Right kidney (tissue), 1 donor: ENCODE results near the gene OPRL1.
"Not testable (repeated sequence)": the region's sequence is repeated elsewhere in the genome, so short reads cannot be mapped to it uniquely, and the experiment has no call there.

Source experiments
- DNase-seq: peaks from one replicate; pipeline ENCODE4 v3.0.0-alpha.2; 2016

Gene OPRL1

DNA sequence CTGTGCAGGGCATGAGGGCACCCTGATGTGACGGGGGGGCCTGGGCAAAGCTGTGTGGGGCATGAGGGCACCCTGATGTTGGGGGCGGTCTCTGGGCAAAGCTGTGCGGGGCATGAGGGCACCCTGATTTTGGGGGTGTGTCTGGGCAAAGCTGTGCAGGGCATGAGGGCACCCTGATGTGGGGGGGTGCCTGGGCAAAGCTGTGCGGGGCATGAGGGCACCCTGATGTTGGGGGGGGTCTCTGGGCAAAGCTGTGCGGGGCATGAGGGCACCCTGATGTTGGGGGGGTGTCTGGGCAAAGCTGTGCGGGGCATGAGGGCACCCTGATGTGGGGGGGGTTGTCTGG is 37.5 kb downstream of the OPRL1 start:
- DNase-seq = not testable (repeated sequence)

DNA sequence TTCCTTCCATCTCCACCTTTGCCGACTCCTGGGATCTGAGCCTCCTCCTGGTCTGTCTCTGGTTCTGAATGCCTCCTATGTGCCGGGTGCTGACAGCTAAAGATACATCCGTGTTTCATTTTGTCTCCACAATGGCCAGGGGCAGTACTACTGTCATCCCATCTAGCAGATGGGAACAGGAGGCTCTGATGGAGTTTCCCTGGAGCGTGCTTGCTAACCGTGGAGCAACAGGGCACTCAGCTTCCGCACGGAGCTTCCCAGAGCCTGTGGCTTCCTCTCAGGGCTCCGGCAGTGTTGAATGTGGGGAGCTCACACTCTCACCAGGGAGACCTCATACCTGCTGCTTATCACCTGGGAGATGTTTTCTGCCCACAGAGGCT is 39.4 kb downstream of the OPRL1 start:
- DNase-seq = no peak

DNA sequence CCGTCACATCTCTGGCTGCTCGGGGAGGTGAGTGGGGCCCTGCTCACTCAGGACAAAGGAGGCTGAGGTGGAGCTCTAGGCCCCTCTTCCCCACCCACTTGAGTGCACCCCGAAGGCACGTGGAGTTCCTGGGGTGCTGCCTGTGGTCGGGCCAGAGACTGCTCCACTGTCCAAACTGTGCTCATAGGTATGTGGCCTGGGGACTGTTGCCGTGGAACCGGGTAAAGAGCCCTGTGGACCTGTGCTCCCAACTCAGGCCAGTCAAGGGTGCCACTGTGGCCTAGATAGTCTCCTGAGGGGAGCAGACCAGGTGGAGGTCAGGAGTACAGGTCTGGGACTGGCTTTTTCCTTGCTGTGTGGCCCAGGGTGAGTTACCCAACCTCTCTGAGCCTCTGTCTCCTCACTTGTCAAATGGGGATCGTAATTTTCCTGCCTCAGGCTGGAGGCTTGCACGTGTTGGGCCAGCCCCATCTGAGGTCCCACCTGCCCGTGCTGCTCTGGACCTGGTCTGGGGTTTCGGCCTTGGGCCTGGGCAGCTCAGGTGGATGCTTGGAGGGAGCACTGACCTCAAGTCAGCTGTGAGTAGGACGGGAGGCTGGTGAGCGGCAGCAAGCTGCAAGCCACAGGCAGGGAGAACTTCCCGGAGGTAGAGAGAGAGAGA is 39.9 kb downstream of the OPRL1 start:
- DNase-seq = peak; percentile 39

DNA sequence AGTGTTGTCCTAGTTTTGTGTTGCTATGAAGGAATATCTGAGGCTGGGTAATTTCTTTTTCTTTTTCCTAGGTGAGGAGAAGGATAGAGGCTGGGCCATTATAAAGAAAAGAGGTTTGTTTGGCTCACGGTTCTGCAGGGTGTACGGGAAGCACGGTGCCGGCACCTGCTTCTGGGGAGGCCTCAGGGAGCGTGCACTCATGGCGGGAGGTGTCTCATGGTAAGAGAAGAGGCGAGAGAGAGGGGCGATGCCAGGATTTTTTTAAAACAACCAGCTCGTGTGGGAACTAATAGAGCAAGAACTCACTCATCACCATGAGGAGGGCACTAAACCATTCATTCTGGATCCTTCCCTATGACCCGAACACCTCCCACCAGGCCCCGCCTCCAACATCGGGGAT is 41.7 kb downstream of the OPRL1 start:
- no peak for DNase-seq

DNA sequence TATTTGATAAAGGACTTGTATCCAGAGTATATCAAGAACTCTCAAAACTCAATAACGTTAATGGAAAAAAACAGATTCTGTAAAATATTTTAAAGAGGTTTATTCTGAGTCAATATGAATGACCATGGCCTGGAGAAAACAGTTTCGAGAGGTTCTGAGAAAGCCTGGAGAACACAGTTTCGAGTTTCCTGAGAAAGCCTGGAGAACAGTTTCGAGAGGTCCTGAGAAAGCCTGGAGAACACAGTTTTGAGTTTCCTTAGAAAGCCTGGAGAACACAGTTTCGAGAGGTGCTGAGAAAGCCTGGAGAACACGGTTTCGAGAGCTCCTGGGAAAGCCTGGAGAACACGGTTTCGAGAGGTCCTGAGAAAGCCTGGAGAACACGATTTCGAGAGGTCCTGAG is 43.0 kb downstream of the OPRL1 start:
- DNase-seq = not testable (repeated sequence)

DNA sequence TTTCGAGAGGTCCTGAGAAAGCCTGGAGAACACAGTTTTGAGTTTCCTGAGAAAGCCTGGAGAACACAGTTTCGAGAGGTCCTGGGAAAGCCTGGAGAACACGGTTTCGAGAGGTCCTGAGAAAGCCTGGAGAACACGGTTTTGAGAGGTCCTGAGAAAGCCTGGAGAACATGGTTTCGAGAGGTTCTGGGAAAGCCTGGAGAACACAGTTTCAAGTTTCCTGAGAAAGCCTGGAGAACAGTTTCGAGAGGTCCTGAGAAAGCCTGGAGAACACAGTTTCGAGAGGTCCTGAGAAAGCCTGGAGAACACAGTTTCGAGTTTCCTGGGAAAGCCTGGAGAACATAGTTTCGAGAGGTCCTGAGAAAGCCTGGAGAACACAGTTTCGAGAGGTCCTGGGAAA is 43.6 kb downstream of the OPRL1 start:
- not testable (repeated sequence) for DNase-seq

DNA sequence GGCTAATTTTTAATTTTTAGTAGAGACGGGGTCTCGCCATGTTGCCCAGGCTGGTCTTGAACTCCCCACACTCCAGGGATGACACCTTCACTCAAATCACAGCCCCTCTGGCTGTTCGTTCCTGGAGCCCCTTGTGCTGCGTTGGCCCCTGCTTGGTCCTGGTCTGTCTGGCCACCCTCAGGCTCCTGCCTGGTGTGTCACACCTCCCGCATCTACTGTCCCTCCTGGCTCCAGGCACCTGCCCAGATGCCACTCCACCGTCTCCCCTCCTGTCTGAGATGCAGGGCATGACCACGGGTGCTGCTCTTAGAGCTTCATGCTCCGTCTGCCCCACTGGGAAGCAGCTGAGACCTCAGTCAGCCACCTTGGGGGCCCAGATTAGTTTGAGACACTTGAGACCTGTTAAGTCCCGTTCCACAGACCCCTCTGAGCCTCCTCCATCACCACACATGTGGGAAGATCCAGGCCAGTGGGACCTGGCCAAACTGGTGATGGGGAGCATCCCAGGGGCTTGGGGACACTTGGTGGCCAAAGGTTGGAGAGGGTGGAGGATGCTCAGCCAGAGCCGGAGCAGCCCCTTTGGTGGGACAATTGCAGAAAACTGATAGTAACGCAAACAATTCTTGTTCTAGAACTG is 49.4 kb downstream of the OPRL1 start:
- DNase-seq = no peak

DNA sequence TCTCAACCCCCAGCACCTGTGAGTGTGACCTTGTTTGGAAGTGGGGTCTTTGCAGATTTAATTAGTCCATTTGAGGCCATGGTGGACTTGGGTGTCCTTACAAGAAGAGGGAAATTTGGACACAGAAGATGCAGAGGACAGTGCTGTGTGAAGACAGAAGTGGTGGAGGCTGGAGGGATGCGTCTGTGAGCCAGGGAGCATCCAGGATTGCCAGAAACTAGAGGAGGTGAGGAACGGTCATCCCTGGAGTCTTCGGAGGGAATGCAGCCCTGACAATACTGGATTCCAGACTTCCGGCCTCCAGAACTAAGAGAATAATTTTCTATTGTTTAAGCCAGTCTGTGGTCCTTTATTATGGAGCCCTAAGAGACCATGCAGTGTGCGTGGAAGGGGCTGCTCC is 50.4 kb downstream of the OPRL1 start:
- DNase-seq = no peak

DNA sequence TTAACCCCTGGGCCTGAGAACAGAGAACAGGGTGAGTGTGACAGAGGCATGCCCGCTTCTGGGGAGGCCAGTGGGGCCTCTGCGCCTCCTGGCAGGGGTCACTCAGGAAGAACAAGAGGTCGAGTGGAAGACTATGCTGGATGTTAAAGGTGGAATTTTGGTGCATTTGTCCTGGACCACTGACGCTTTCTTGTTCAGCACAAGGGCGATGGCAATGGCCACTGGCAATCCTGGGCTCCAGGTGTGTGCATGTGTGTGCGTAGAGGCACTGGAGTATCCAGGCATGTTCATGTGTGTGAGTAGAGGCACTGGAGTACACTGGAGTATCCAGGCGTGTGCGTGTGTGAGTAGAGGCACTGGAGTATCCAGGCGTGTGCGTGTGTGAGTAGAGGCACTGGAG is 51.0 kb downstream of the OPRL1 start:
- no peak for DNase-seq

DNA sequence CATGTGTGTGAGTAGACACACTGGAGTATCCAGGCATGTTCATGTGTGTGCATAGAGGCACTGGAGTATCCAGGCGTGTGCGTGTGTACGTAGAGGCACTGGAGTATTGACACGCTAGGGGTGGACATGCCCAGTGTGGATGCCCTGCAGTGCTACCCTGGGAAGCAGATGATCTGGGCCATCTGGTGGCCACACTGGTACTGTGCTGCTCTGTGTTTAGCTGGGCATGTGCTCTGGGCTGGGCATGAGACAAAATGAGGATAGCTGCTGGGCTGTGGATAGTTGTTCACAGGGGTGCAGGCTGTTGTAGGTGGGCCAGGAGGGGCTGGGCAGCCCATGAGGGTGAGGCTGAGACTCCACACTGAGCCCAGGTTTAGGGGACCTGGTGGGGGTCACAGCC is 51.5 kb downstream of the OPRL1 start:
- no peak for DNase-seq

DNA sequence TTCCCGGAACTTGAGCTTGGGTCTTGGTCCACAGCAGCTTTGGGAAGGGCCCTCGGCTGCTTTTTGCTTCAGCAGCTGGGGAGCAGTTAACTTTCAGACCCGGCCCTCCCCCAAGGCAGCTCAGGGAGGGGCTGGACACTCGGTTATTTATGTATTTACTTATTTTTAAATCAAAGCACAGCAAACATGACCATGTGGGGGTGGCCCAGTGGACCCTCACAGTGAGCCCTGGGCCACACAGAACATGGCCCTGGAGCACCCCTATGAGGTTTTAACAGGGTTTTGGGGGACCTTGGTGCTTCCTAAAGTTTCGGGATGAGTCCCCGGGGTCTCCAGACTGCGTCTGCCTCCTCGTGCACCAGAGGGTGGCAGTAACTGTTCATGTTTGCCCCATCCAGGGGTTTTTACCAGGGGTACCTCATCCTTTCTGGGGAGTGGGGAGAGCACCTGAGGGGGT is 54.1 kb downstream of the OPRL1 start:
- no peak for DNase-seq

DNA sequence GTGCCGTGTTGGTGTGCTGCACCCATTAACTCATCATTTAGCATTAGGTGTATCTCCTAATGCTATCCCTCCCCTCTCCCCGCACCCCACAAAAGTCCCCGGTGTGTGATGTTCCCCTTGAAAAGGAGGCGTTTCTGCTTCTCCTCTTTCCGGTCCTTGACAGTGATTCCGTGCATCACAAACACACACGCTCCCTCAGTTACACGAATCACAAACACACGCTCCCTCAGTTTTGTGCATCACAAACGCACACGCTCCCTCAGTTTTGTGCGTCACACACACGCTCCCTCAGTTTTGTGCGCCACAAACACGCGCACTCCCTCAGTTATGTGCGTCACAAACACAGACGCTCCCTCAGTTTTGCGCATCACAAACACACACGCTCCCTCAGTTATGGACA is 54.9 kb downstream of the OPRL1 start:
- not testable (repeated sequence) for DNase-seq

DNA sequence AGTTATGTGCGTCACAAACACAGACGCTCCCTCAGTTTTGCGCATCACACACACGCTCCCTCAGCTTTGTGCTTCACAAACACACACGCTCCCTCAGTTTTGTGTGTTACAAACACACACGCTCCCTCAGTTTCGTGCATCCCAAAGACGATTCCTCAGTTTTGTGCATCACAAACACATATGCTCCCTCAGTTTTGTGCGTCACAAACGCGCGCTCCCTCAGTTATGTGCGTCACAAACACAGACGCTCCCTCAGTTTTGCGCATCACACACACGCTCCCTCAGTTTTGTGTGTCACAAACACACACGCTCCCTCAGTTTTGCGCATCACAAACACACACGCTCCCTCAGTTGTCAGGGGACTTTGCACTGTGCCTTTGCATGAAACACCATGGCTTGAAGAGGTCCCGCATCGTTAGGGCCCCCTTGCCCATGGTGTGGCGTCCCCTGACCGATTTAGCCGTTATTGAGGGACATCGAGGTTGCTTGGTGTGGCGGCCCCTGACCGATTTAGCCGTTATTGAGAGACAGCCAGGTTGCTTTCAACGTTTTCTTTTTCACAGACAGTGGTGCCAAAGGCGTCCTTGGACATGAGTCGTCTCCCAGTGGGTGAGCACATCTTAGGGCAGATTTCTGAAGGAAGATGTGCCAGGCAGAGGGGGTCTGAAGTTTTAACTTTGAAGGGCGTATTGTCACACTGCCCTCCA is 56.3 kb downstream of the OPRL1 start:
- DNase-seq = no peak

DNA sequence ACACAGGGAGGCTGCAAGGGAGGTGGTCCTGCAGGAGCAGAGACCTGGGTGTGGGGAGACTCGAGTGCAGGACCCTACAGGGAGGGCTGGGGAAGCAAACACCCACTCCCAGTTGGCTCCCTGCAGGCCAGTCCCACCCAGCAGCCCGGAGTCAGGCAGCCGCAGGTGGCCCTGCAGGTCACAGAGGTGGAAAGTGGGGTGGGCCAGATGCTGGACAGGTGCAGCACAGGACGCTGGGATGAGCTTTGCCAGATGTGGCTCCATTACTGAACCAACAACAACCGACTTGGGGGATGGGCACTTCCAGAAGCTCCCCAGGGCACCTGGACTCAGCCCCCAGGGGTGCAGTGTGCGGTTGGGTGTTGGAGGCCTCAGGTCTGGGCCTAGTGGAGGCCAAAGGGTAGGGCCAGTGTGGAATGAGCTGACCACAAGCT is 57.7 kb downstream of the OPRL1 start:
- no peak for DNase-seq

DNA sequence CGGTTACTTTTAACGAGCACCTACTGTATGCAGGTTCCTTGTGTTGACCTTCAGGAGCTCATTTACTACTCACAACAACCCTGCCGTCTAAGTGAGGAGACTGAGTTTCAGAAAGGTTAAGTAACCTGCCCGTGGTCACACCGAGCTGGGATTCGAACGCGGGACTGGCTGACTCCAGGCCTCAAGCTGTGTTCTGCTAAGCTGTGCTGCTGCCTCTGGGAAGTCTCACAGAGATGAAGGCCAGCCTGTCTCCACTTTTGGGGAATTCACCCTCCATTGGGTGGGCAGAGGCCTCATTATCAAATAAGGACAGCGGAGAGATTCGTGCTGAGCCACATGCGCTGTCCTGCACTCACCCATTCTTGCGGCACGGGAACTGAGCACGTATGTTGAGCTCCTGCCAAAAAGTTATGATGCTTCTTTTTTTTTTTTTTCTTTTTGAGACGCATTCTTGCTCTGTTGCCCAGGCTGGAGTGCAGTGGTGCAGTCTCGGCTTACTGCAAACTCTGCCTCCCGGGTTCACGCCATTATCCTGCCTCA is 58.5 kb downstream of the OPRL1 start:
- DNase-seq = no peak

DNA sequence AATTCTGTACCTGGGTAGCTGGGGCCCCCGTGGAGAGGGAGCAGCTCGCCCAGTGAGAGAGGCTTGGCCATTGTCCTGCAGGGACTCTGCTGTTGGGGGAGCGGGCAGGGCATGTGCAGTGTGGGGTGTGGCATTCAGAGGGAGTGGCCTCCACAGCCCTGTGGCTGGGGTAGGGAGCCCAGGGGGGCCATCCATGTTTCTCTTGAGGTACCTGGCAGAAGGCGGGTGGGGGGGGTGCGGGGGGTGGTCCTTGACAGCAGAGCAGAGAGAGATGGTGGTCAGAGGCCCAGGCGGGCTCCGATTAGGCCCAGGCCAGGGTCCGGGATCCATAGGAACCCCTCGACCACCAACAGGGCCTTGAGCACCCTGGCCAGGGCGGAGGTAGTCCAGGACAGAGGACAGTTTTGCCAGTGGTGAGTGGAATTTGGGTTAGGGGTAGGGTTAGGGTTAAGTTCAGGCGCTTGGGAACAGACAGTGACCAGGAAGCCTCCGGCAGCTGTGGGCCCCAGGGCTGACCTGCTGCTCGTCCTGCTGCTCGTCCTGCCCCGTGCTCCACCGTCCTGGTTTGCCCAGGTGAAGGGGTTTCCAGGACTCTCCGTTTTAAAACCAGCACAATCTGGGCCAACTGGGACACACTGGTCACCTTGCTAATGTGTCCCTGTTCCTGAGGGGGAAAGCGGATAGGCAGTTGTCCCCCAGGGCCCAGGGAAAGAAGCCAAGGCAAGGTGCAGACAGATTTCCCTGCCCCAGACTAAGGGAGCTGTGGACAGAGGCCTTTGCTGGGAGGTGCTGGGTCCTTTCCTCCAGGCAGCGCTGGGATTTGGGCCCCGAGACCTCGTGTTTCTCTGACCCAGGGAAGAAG is 59.5 kb downstream of the OPRL1 start:
- no peak for DNase-seq

DNA sequence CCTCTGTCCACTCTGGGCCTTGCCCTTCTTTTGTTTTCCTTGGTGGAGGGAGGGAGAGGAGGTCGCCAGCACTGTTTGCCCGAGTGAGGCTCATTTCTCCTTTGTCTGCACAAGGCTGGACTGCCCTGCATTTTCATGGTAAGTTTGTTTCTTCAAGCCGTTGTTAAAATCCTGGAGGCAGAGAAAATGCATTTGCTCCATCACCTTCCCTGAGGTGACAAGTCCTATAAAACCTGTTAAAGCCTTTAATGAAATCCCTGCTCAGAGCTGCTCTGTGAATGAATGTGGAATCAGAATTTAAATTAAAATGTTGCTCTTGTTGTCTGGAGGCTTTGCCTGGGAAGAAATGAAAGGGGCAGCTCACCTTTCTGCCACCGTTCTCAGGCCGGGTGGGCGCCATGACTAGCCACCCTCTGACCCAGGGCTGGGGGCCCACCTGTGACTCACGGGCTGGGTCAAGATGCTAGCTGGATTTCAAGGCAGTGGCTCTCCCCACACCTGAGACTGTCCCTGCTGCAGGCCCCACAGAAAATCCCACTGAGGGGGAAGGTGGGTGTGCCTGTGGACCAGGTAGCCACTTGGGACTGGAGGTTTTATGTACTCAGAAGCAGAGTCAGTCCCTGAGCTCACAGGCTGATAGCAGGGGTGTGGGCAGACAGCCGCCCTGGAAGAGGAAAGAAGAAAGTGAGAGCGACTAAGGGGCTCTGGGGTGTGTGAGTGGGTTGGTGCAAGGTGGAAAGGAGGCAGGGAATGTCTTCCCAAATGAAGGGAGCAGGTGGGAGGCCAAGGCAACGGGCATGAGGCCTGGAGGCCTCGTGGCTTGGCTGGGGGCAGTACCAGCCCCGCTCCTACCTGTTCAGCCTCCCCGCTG is 60.4 kb downstream of the OPRL1 start:
- DNase-seq = no peak

DNA sequence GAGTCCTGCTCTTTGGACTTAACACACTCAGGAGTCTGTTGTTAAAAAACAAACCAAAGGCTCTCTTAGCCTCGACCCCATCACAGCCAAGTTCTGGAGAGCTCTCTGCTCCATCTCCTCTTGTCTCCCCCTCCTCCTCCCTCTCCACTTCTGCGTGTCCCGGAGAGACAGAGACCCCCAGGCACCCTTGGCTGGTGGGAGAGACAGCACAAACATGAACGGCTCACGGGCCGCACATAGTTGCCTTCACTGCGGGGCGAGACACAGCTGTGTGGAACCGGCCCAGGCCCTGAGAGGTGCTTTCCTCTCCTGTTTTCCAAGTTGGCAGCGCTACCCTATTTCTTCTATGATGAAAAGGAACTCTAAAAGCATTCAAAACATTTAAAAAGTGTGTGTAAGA is 61.1 kb downstream of the OPRL1 start:
- no peak for DNase-seq

DNA sequence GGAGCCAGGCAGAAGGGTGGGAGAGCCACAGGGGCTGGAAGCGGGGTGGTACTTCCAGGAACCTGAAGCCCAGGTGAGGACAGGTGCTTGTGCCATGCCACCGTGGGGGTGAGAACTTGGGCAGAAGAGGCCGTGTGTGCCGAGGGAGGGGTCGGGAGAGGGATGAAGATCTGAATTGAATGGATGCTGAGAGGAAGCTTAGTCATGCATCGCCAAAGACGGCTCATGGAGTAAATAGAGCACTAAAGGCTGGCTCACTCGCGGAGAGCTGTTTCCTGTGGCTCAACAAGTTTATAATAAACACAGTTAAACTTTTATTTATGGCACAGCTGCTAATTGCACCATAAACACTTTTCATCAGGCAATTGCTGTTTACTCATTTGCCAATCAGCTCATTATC is 62.7 kb downstream of the OPRL1 start:
- DNase-seq = no peak

DNA sequence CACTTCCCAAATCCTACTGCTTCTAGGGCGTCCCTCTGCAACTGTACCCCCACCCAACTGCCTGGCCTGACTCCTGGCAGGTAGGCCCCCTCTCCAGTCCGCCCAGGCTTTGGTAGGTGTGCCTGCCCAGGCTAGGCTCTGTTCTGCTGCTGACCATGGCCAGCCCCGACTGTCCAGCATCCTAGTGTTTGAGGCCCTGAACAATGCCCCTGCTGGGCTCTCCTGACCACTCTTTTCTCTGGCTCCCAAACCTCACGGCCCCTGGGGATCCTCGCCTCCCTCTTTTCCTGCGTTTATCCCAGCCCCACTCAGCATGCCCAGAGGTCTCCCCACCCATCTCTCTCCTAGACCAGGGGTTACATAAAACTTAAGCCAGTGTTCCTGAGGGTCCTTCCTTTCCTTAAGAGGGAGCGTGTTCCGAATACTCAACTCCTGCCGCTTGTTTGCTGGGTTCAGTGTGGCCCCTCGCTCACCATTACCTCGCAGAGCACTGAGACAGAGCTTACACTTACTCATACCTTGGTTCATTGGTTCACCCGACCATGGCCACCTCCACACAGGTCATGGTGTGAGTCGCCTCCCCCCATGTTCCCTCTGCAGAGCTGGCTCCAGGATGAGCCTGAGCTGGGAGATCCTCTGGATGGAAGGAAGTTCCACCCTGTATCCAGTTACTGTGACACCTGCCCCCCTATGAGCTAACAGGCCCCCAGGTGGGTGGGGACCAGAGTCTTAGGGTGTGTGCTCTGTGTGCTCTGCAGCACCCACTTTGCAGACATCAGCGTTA is 63.3 kb downstream of the OPRL1 start:
- no peak for DNase-seq
